Skin of body (tissue), 2 donors: ENCODE data around the gene EZH2. TPM values are rescaled to one million over a fixed set of nuclear protein-coding genes. Genes with fewer than 3 reads are reported as not detected.

Source experiments
- DNase-seq: peaks from one replicate; lab custom pipeline; 2025; lab: John Stamatoyannopoulos, UW
- total RNA-seq: library from RNA; depleted of rRNA; stranded (reverse); fragments of >200 nt; gene quantifications from one replicate; pipeline ENCODE4 v1.2.3, GENCODE V29; 2014

Gene EZH2
- total RNA-seq, 1 donor from 2014 or later: 19.2 TPM

GRCh38 chr7:148809856-148810255 is 74.2 kb downstream of the EZH2 start:
- DNase-seq: no peak

DNA sequence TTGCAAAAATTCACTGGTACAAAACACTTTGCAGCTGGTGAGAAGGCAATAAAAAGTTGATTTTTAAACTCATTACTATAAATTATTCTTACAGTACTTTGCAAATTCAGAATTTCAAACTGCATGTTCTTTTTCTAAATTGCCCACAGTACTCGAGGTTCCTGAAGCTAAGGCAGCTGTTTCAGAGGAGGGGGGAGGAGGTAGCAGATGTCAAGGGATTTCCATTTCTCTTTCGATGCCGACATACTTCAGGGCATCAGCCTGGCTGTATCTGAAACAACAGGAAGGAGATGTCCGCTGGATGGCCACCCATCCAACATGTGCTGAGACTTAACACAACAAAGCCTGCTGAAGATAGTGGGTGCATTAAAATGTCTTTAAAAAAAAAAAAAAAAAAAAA is 76.7 kb downstream of the EZH2 start:
- no peak for DNase-seq

GRCh38 chr7:148806187-148806586 is 77.9 kb downstream of the EZH2 start:
- DNase-seq: no peak

DNA sequence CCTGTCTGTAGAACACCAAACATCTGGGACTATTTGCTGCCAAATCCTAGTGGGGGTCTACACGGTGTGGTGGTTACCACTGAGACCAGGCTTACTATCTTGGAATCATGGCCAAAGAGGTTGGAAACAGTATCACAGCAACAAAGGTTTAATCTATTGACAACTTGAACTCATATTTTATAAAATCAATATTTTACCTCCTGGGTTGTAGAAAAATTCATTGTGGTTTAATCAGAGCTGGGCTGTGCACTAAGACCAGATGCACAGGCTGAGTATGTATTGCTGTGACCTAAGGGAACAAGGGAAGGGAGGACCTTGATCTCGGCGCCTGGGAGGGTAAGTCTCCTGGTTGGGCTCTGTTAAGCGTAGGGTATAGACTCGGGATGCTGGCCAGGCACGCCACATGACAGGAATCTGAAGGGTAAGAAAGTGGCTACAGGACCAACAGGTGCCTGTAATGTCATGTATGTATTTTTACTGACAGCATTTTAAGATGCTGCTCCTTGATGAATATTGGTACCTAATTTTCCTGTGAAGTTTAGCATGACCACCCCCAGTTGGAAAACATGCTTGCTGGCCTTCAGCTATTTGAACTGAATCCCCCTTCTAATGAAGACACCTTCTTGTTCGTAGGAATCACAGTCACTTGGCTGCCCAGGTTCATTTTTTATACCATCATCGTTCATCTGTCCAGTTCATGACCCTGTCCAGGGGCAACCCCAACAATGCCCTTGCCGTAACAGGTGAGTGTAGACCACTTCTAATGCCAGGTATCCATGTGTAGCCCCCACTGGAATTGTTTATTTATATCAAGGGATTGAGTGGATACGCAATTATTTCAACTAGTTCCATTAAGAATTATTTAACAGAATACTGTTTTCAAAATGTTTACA is 79.5 kb downstream of the EZH2 start:
- DNase-seq: no peak

DNA sequence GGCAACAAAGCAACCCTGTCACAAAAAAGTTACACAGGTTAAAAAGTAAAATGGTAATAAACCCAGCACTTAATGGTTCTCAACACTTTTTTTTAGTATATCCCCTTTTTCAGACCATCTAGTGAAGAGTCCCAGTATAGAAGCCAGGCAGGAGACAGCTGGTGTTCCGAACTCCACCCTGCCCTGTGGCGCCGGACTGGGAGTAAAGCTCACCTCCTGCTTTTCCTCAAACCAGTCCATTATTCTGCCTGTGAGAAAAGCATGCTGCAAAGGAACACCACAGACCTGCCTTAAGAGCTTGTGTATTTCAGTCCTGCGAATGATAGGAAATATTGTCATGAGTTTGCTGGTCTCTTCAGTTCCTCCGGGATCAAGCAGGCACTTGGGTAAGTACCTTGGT is 81.0 kb downstream of the EZH2 start:
- DNase-seq: no peak

DNA sequence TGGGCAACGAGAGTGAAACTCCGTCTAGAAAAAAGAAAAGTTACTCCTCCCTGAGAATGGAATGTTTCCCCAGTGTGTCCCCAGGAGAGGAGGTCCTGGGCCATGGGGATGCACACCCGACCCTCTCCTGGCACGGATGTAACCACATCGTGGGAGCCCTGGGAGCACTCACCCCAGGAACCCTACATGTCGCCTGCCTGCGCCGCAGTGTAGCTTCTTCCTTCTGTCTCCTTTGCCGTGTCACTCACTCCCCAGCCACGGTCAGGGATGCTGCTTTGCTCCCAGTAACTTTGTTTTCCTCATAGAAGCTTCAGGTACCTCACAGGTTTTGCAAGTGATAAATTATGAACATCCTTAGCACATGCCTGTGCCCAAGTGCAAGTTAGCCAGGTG is 82.0 kb downstream of the EZH2 start:
- DNase-seq: no peak

- no peak for DNase-seq
Measured at GRCh38 chr7:148800677-148801076, 83.4 kb downstream of the EZH2 start.

- DNase-seq: no peak
Measured at GRCh38 chr7:148799893-148800555, 84.1 kb downstream of the EZH2 start.

GRCh38 chr7:148796841-148797240 is 87.2 kb downstream of the EZH2 start:
- no peak for DNase-seq

- DNase-seq: no peak
Measured at GRCh38 chr7:148794476-148794875, 89.6 kb downstream of the EZH2 start.

DNA sequence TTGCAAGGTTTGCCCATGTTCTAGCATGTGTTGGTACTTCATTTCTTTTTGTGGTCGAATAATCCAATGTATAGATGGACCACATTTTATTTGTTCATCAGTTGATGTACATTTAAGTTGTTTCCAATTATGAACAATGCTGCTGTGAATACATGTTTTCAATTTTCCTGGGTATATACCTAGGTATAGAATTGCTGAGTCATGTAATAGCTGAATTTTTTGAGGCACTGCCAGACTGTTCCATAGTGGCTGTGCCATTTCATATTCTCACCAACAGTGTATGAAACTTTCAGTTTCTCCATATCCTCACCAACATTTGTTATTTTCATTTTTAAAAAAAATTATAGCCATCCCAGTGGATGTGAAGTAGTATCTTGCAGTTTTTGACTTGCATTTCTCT is 90.5 kb downstream of the EZH2 start:
- DNase-seq: no peak

DNA sequence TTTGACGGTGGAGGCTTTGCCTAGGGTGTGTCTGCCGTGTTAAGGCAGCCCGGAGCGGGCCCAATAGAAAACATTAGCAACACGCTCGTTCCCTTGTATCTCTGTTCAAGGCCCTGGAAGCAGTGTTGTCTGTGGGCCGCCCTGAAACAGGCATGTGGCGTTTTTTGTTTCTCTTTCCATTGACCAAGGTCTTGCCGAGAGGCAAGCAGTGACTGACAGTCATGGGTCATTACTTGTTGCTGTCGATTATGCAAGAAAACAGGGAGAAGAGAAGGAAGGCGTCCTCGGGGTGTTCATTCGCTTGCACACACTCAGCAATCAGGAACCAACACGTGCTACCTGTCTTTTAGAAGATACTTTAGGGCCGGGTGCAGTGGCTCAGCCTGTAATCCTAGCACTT is 92.5 kb downstream of the EZH2 start:
- no peak for DNase-seq

DNA sequence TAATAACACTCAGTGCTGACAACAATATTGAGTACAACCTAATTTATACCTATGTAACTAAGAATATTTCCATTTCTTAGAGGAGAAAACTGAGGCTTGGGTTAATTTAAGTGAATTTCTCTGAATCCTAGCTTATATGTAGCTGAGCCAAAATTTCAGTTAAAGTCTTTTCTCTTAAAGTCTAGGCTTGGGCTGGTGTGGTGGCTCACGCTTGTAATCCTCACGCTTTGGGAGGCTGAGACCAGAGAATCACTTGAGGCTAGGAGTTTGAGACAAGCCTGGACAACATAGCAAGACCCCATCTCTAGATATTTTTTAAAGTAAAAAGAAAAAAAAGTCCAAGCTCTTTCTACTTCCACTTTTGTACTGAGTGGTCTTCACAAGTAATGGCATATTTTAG is 93.2 kb downstream of the EZH2 start:
- no peak for DNase-seq

GRCh38 chr7:148790131-148790726 is 93.9 kb downstream of the EZH2 start:
- DNase-seq: no peak

DNA sequence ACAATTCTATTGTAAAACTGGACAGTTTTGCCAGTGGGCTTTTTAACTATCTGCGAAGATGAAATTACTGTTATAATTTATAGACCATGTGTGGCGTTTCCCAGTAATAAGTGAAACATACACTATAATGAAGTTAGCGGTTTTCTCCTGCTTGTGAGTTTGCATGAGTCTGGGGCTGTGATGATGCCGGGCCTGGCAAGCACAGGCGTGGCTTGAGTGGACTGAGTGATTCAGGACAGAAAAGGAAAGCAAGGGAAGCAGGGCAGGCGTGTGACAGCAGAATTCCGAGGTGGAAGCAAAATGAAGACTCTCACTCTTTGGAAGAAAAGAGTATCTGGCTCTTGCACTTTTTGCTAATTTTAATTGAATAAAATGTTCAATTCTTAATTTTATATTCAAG is 94.9 kb downstream of the EZH2 start:
- DNase-seq: no peak

DNA sequence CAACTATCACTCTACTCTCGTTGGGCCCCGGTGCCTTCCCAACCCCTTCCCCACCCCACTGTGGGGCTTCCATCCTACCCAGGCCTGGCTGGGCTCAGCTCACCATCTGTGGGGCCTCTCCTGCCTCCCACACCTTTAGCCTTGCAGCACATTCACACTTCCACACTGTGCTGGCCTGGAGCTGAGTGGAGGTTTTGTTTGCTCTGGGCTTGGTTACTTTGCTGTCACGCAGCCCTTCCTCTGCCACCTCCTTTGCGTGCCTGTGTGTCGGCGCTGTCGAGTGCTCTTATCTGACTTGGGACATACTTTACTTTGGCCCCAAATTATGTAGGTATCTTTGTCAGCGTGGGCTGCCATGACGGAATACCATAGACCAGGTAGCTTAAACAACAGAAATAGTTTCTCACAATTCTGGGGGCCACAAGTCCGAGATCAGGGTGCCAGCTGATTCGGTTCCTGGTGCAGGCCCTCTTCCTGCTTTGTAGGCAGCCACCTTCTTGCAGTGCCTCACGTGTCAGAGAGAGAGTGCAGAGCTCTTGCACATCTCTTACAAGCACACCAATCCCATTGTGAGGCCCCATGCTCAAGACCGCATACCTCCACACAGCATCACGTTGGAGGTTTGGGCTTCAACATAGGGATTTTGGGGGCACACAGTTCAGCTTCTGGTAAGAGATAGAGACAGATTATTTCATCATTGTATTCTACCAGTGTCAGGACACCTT is 96.4 kb downstream of the EZH2 start:
- DNase-seq: no peak

DNA sequence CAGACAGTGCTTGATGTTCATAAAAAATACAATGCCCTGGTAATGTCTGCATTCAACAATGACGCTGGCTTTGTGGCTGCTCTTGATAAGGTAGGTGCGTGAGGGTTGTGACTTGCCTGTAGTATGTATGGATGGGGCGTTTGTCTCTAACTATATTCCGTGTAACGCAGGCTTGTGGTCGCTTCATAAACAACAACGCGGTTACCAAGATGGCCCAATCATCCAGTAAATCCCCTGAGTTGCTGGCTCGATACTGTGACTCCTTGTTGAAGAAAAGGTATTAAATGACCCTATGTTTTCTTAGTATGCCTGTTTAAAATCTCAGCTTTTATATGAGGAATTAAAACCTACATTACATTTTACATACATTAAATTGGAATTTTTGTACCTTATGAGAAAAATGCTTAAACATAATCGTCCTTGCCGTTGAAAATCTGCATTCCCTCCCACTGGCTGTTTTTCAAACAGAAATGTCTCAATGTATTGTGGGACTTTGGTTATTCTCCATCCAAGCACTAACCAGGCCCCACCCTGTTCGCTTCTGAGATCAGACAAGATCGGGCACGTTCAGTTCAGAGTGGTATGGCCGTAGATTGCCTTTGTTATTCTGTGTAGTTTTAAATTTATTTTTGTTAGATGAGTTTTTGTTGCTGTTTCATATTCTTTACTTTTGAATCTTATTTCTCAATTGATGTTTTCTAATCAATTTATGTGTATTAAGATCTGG is 100.1 kb downstream of the EZH2 start:
- DNase-seq: no peak

DNA sequence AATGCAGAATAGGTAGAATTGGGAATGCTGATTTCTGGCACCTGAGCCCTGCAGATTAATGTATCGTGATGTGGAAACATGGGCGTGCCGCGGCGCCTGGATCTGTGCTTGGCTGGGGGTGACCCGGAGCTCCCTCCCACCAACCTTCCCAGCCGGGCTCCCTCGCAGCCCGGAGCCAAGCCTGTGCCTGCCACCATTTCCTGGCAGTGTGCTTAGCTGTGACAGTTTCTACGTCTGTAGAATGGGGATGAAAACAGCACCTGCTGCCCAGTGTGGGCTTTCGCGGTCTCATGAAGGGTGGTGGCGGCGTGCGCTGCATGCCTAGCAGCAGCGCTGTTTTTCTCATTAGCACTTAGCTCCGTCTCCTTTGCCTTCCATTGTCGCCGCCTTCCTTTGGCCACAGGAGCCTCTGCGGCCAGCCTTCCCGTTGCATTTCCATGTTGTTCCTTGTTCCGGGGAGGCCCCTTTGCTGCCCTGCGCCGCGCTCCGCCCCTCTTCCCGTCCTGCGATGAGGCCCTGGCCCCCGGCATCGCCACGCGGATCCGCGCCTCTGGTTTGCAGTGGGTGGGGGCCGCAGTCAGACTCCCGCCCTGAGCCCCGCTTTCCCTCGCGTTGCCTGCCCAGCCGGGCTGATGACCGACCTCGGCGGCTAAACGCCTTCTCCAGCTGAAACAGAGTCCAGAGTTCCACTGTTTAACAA is 101.2 kb downstream of the EZH2 start:
- no peak for DNase-seq

DNA sequence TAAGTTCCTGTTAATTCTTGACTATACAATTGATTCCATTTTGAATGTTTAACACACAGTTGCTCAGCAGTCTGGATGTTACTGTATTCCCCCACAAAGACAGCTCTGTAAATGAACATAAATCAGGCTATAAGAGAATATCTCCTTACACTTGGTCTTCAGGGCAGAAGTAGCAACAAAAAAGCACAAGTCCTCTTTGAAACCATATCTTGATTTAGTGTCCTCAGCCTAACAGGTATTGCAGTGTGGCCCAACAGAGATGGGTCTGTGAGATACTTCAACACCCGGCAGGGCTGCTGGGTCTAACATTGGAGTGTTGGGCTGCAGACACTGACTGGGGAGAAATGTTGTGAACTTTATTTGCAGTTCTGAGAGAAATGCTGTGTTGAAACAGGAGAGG is 109.6 kb downstream of the EZH2 start:
- no peak for DNase-seq

DNA sequence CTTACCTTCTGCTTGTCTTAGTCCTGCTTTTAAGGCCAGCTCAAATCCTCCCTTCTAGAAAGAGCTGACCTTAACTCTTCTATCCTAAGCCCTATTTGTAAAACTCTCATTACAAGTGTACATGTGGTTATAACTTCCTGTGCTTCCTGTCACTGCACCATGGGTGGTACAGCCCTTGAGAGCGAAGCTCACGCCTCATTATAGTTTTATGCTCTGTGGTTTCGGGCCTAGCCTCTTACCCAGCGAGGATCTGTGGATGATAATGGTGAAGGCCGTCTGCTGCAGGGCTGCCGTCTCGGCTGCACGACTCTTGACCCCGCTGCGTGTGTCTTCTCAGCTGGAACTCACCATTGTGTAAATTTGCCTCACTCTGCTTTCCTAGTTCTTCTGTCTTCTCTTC is 110.8 kb downstream of the EZH2 start:
- no peak for DNase-seq
